H1 (cell line): ENCODE measurements around the gene KCNN4. TPM values are rescaled to one million over a fixed set of nuclear protein-coding genes. Genes with fewer than 3 reads are reported as not detected.

Experiments used
- CTCF ChIA-PET: fragments of 300-600 bp; sonication (Branson Sonifier 250); formaldehyde crosslinking; loops from one replicate; lab custom pipeline; 2021; ENCODE audit not compliant: partially characterized antibody; lab: Charles Lee
- POLR2A ChIA-PET: fragments of 300-600 bp; sonication (Branson Sonifier 250); formaldehyde crosslinking; loops from one replicate; lab custom pipeline; 2021; ENCODE audit warnings: inconsistent platforms; ENCODE audit not compliant: partially characterized antibody; lab: Charles Lee
- DNase-seq, 2 experiments: peaks; one replicate each; pipeline versions ENCODE4 v3.0.0 to v3.0.0-alpha.2; 2010 to 2022; ENCODE audit warnings: low spot score in 2 of 2, low read depth in 1 of 2, mixed read lengths in 1 of 2
- FAIRE-seq: peaks from 2 replicates; lab custom pipeline; 2011; peaks lifted over from hg19 to GRCh38; lab: Jason Lieb, UNC
- H2AFZ ChIP-seq: 2 replicates; pipeline ENCODE4 v1.8.1; 2012; ENCODE audit warnings: low read length, inconsistent platforms
- H2AK5ac ChIP-seq: 2 replicates; pipeline ENCODE4 v1.6.1; 2013; ENCODE audit warnings: low read depth, low read length
- H2BK120ac ChIP-seq: replicated peaks from 2 replicates; pipeline ENCODE3; 2013; ENCODE audit warnings: low read depth, low read length, inconsistent platforms
- H2BK12ac ChIP-seq: 2 replicates; pipeline ENCODE4 v1.6.1; 2013; ENCODE audit warnings: low read depth, low read length
- H2BK15ac ChIP-seq: 2 replicates; pipeline ENCODE4 v1.6.1; 2013; ENCODE audit warnings: low read length
- H2BK20ac ChIP-seq: 2 replicates; pipeline ENCODE4 v1.6.1; 2013; ENCODE audit warnings: low read length
- H2BK5ac ChIP-seq: 2 replicates; pipeline ENCODE4 v1.6.1; 2013; ENCODE audit warnings: low read depth, low read length
- H3K14ac ChIP-seq: 2 replicates; pipeline ENCODE4 v1.6.1; 2013; ENCODE audit warnings: inconsistent platforms; ENCODE audit not compliant: insufficient read length
- H3K18ac ChIP-seq: 2 replicates; pipeline ENCODE4 v1.6.1; 2013; ENCODE audit warnings: low read length; ENCODE audit errors: extremely low read depth
- H3K23ac ChIP-seq: 2 replicates; pipeline ENCODE4 v1.6.1; 2013; ENCODE audit warnings: inconsistent platforms; ENCODE audit not compliant: insufficient read length
- H3K23me2 ChIP-seq: 2 replicates; pipeline ENCODE4 v1.6.1; 2013; ENCODE audit warnings: low read depth, low read length
- H3K27ac ChIP-seq: 2 replicates; pipeline ENCODE4 v1.6.1; 2011; ENCODE audit warnings: low read depth, low read length, inconsistent platforms
- H3K27me3 ChIP-seq, 4 experiments: replicated peaks in 1 of 4; 1 replicate in 1 of 4; 2 replicates in 3 of 4; pipeline versions ENCODE4 v1.6.1 to v1.8.1; 2011 to 2013; ENCODE audit warnings: low read length in 3 of 4, mild to moderate bottlenecking in 3 of 4, inconsistent platforms in 2 of 4, mixed read lengths in 2 of 4, moderate library complexity in 1 of 4; ENCODE audit not compliant: control insufficient read depth in 3 of 4, insufficient read depth in 3 of 4; ENCODE audit errors: extremely low read depth in 1 of 4
- H3K36me3 ChIP-seq, 4 experiments: 2 replicates each; pipeline versions ENCODE4 v1.6.1 to v1.8.1; 2011 to 2013; ENCODE audit warnings: mild to moderate bottlenecking in 4 of 4, low read length in 3 of 4, moderate library complexity in 2 of 4, control low read depth in 1 of 4, inconsistent platforms in 1 of 4; ENCODE audit not compliant: insufficient read depth in 4 of 4, control insufficient read depth in 2 of 4
- H3K4ac ChIP-seq: replicated peaks from 2 replicates; pipeline ENCODE3; 2013; ENCODE audit warnings: low read length, low read depth, mixed read lengths, inconsistent platforms; ENCODE audit not compliant: insufficient read length
- H3K4me1 ChIP-seq, 4 experiments: replicated peaks in 1 of 4; 1 replicate in 1 of 4; 2 replicates in 3 of 4; pipeline versions ENCODE4 v1.6.1 to v1.8.1; 2011 to 2013; ENCODE audit warnings: low read length in 3 of 4, inconsistent platforms in 2 of 4, mixed read lengths in 1 of 4; ENCODE audit not compliant: insufficient read depth in 4 of 4, control insufficient read depth in 3 of 4
- H3K4me2 ChIP-seq, 2 experiments: 2 replicates each; pipeline versions ENCODE4 v1.6.1 to v1.8.1; 2011 to 2013; ENCODE audit warnings: low read depth in 2 of 2, low read length in 2 of 2, control low read depth in 1 of 2, inconsistent platforms in 1 of 2, mild to moderate bottlenecking in 1 of 2; ENCODE audit not compliant: insufficient read depth in 1 of 2
- H3K4me3 ChIP-seq, 4 experiments: fragments of 200-600, 300-600 bp in 1 of 4; sonication (generic), shearing (Covaris generic), sonication (Bioruptor Twin) in 1 of 4; 2 replicates each; pipeline versions ENCODE4 v1.5.1 to v1.8.1; 2011 to 2016; ENCODE audit warnings: low read length in 4 of 4, low read depth in 3 of 4, control low read depth in 2 of 4, inconsistent platforms in 2 of 4, mild to moderate bottlenecking in 2 of 4, mixed read lengths in 1 of 4, moderate library complexity in 1 of 4; ENCODE audit not compliant: insufficient read depth in 2 of 4; ENCODE audit errors: extremely low read depth in 1 of 4
- H3K56ac ChIP-seq: replicated peaks from 2 replicates; pipeline ENCODE3; 2013; ENCODE audit warnings: low read depth, mild to moderate bottlenecking, mixed read lengths, low read length, inconsistent platforms; ENCODE audit not compliant: insufficient read length
- H3K79me1 ChIP-seq: 2 replicates; pipeline ENCODE4 v1.6.1; 2013; ENCODE audit warnings: low read depth, low read length, control low read depth
- H3K79me2 ChIP-seq, 2 experiments: 2 replicates each; pipeline versions ENCODE4 v1.6.1 to v1.8.1; 2012 to 2013; ENCODE audit warnings: low read length in 2 of 2, mild to moderate bottlenecking in 2 of 2, inconsistent platforms in 1 of 2; ENCODE audit not compliant: insufficient read depth in 2 of 2, control insufficient read depth in 1 of 2
- H3K9ac ChIP-seq, 4 experiments: replicated peaks in 1 of 4; 1 replicate in 1 of 4; 2 replicates in 3 of 4; pipeline versions ENCODE4 v1.6.1 to v1.8.1; 2011 to 2013; ENCODE audit warnings: low read depth in 3 of 4, low read length in 3 of 4, control low read depth in 2 of 4, mild to moderate bottlenecking in 2 of 4, moderate library complexity in 2 of 4, inconsistent platforms in 1 of 4; ENCODE audit errors: extremely low read depth in 1 of 4
- H3K9me3 ChIP-seq, 2 experiments: 2 replicates each; pipeline versions ENCODE4 v1.6.1 to v1.8.1; 2012 to 2013; ENCODE audit warnings: mild to moderate bottlenecking in 2 of 2, moderate library complexity in 2 of 2, control low read depth in 1 of 2, inconsistent platforms in 1 of 2, low read depth in 1 of 2, low read length in 1 of 2, mixed read lengths in 1 of 2; ENCODE audit not compliant: insufficient read depth in 2 of 2
- H4K20me1 ChIP-seq, 2 experiments: replicated peaks in 1 of 2; 2 replicates each; pipeline versions ENCODE3 to v1.8.1; 2011 to 2013; ENCODE audit warnings: inconsistent platforms in 2 of 2, low read length in 2 of 2, mild to moderate bottlenecking in 1 of 2; ENCODE audit not compliant: insufficient read depth in 2 of 2, control insufficient read depth in 1 of 2
- H4K5ac ChIP-seq: 2 replicates; pipeline ENCODE4 v1.6.1; 2013; ENCODE audit warnings: low read length, low read depth, mixed read lengths, inconsistent platforms; ENCODE audit not compliant: insufficient read length
- H4K8ac ChIP-seq: 2 replicates; pipeline ENCODE4 v1.8.0; 2013; ENCODE audit warnings: mild to moderate bottlenecking, moderate library complexity, low read length, inconsistent platforms; ENCODE audit not compliant: insufficient read depth; ENCODE audit errors: extremely low read depth
- H4K91ac ChIP-seq: replicated peaks from 2 replicates; pipeline ENCODE3; 2013; ENCODE audit warnings: low read length, mixed read lengths, inconsistent platforms; ENCODE audit not compliant: insufficient read length
- CTBP2 ChIP-seq: IDR thresholded peaks from 2 replicates; pipeline ENCODE4 v1.7.0; 2011; ENCODE audit warnings: borderline replicate concordance, mild to moderate bottlenecking, moderate library complexity, mixed read lengths, low read length; ENCODE audit not compliant: insufficient read depth, insufficient read length
- KDM4A ChIP-seq: IDR thresholded peaks from one replicate; pipeline ENCODE4 v1.7.1; 2012; ENCODE audit warnings: low read depth, mild to moderate bottlenecking, moderate library complexity, low read length, inconsistent platforms; ENCODE audit not compliant: severe bottlenecking
- PHF8 ChIP-seq: fragments of 200-600 bp; sonication (generic); conservative IDR thresholded peaks from 2 replicates; pipeline ENCODE4 v1.7.1; 2012; ENCODE audit warnings: low read depth, mild to moderate bottlenecking, inconsistent platforms, low read length, moderate library complexity
- SIX5 ChIP-seq: IDR thresholded peaks from 2 replicates; pipeline ENCODE4 v1.6.1; 2011; ENCODE audit warnings: mild to moderate bottlenecking, low read depth, low read length
- SP4 ChIP-seq: IDR thresholded peaks from 2 replicates; pipeline ENCODE4 v1.6.1; 2012; ENCODE audit warnings: low read length, inconsistent platforms
- SRF ChIP-seq: IDR thresholded peaks from 2 replicates; pipeline ENCODE4 v1.6.1; 2011; ENCODE audit warnings: mild to moderate bottlenecking, low read depth, low read length, moderate library complexity
- TAF7 ChIP-seq: optimal IDR thresholded peaks from 2 replicates; pipeline ENCODE3; 2011; ENCODE audit warnings: low read depth, mild to moderate bottlenecking, inconsistent platforms, low read length, moderate library complexity, borderline replicate concordance
- TBP ChIP-seq: IDR thresholded peaks from 2 replicates; pipeline ENCODE4 v1.6.1; 2011; ENCODE audit warnings: low read depth, low read length, improper control_type of control experiment
- WGBS, 2 experiments: shearing (Covaris generic) in 1 of 2; methylation state at CpG; one replicate each; pipeline versions ENCODE4 v1.1.6 to v1.1.7; 2013 to 2015; ENCODE audit warnings: low lambda C conversion rate in 2 of 2, mixed read lengths in 2 of 2, inconsistent platforms in 1 of 2, low coverage in 1 of 2, missing lambda C conversion rate in 1 of 2; ENCODE audit not compliant: insufficient replicate concordance in 2 of 2, insufficient coverage in 1 of 2, insufficient read length in 1 of 2; ENCODE audit errors: extremely low coverage in 1 of 2, missing lambda C conversion rate in 1 of 2; 5-methylcytosine and 5-hydroxymethylcytosine counted together
- polyA plus RNA-seq, 7 experiments: library from polyadenylated mRNA; depleted of rRNA in 3 of 7; stranded (reverse) in 5 of 7; unstranded in 2 of 7; fragments of >200 nt in 5 of 7; fragments of 200-250 nt in 2 of 7; gene quantifications; 1 replicate in 5 of 7; 2 replicates in 1 of 7; 4 replicates in 1 of 7; pipeline versions ENCODE4 v1.2.1 to v1.2.3, GENCODE V29; 2011 to 2013; ENCODE audit warnings: missing spikeins in 2 of 7, mixed read lengths in 2 of 7
- total RNA-seq: library from RNA; stranded (reverse); fragmentation: NEBNext Ultra II Directional; extraction: Animal tissue kit (Norgen Biotek cat#: 25700); gene quantifications from 2 replicates; pipeline ENCODE4 v1.2.1, GENCODE V29; 2021
- TF ChIP-seq, protein P1 (sequence below), 3 experiments: IDR thresholded peaks; 1 replicate in 2 of 3; 2 replicates in 1 of 3; pipeline versions ENCODE4 v1.5.1 to v1.6.1; 2011; ENCODE audit warnings: low read length in 3 of 3, mild to moderate bottlenecking in 3 of 3, inconsistent platforms in 2 of 3, low read depth in 1 of 3, moderate library complexity in 1 of 3; ENCODE audit not compliant: insufficient read depth in 1 of 3; ENCODE audit errors: control extremely low read depth in 1 of 3

KCNN4 gene
- total and polyA plus RNA-seq, 2 of the 8 experiments (the other 6 are each of a cell fraction or from before 2014, with no cell fraction given): 0.78 to 1.5 TPM

DNA sequence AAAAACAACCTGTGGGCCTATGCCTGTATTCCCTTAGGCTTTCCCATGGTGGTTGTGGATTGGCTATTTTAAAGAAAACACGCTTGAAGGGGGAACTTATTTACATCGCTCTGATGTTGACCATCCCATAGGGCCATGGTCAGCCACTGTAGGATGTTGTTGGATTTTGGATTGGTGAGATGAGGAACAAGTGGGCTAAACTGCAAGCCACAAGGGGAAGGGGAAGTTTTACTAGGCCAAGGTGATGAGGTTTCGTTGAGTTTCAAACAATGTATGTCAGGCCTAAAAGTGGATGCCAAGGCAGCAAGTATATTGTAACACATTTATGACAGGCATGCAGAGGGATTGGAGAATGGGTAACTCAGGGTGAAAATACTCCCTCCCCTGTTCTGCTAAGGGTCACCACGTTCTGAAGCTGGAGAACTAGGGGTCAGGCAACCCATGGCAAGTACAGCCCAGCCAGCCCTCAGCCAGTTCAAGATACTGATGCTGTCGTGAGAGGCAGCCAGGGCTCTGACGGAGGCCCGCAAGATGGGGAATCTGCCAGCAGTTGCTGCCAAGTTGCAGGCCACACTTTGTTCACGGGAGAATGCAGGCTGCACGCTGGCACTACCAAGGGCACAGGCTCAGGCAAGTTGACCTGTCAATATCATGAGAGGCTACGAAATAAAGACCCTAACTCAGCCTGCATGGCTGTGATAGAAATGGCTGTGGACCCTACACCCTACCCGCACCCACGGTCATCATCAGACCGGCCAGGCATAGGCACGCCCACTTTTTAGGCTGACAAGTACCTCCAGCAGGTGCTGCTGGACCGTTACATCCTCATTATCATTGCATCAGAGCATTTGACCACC, 53.8 kb downstream of the KCNN4 start:
- FAIRE-seq: no peak
- H3K36me3 ChIP-seq: peaks cover 4 to 11% (median 5%) of the 10 kb centered on the region in 4 experiments; a peak in 6 of 8 replicates
- H3K79me1 ChIP-seq: no peaks in the 10 kb centered on the region
- no peak overlapping the region; a peak in 1 of 7 replicates for H3K9ac ChIP-seq
- no peaks in the 10 kb centered on the region for H3K9me3 ChIP-seq
- no peak overlapping the region for H2BK15ac ChIP-seq
- H3K79me2 ChIP-seq: no peaks in the 10 kb centered on the region
- no peak overlapping the region for H3K4ac ChIP-seq
- no peak overlapping the region for H3K4me3 ChIP-seq
- no peak overlapping the region for H4K8ac ChIP-seq
- 88% methylated on average over 14 of the region's 15 CpGs; no CpG with 5 or more reads in 1 of the 2 experiments for WGBS, 2 experiments
- H2AFZ ChIP-seq: no peak overlapping the region
- ChIA-PET CTCF (interaction anchor here (0.9 to 1.0 kb wide), 2 partner anchors 28 to 42 kb away, joined by 3 read pairs; no protein-coding TSS in a partner anchor), POLR2A (interaction anchor here (1.2 kb wide), 2 partner anchors 9 to 25 kb away, joined by 3 read pairs; no protein-coding TSS in a partner anchor)
- H2BK5ac ChIP-seq: no peak overlapping the region
- H3K23ac ChIP-seq: no peak overlapping the region
- no peak overlapping the region for H3K14ac ChIP-seq
- H3K18ac ChIP-seq: no peak overlapping the region
- H3K4me2 ChIP-seq: no peak overlapping the region
- H4K20me1 ChIP-seq: peaks cover 0 to 6% of the 10 kb centered on the region in 2 experiments
- no peaks in the 10 kb centered on the region for H3K4me1 ChIP-seq
- DNase-seq: no peak
- no peak overlapping the region for H4K5ac ChIP-seq
- no peaks in the 10 kb centered on the region for H3K27me3 ChIP-seq
- no peaks in the 10 kb centered on the region for H3K23me2 ChIP-seq
- no peak overlapping the region for H2BK20ac ChIP-seq
- H3K56ac ChIP-seq: no peak overlapping the region
- H2BK120ac ChIP-seq: no peak overlapping the region
- H4K91ac ChIP-seq: no peak overlapping the region
- H3K27ac ChIP-seq: no peak overlapping the region
- H2BK12ac ChIP-seq: no peak overlapping the region
- H2AK5ac ChIP-seq: no peak overlapping the region
- TF ChIP-seq, protein P1, sequence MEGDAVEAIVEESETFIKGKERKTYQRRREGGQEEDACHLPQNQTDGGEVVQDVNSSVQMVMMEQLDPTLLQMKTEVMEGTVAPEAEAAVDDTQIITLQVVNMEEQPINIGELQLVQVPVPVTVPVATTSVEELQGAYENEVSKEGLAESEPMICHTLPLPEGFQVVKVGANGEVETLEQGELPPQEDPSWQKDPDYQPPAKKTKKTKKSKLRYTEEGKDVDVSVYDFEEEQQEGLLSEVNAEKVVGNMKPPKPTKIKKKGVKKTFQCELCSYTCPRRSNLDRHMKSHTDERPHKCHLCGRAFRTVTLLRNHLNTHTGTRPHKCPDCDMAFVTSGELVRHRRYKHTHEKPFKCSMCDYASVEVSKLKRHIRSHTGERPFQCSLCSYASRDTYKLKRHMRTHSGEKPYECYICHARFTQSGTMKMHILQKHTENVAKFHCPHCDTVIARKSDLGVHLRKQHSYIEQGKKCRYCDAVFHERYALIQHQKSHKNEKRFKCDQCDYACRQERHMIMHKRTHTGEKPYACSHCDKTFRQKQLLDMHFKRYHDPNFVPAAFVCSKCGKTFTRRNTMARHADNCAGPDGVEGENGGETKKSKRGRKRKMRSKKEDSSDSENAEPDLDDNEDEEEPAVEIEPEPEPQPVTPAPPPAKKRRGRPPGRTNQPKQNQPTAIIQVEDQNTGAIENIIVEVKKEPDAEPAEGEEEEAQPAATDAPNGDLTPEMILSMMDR (IDR thresholded peaks at IDR 0.05; ENCODE audit: control extremely low read depth in 1 of 3, insufficient read depth in 1 of 3, low read depth in 1 of 3, low read length in 3 of 3): no peak
- TF ChIP-seq SP4 (no peak), TAF7 (no peak), SRF (no peak), KDM4A (no peak), PHF8 (no peak), CTBP2 (no peak), SIX5 (no peak), TBP (no peak)
